Endodermal cell (in vitro differentiated cells): ENCODE results near the gene PTPRU. TPM values are rescaled to one million over a fixed set of nuclear protein-coding genes. Genes with fewer than 3 reads are reported as not detected.

ENCODE experiments used
- DNase-seq: peaks from one replicate; pipeline ENCODE4 v3.0.0-alpha.2; 2017
- H3K27ac ChIP-seq: 2 replicates; pipeline ENCODE4 v1.5.1; 2013; ENCODE audit warnings: mild to moderate bottlenecking, low read depth, low read length, moderate library complexity
- H3K27me3 ChIP-seq: 2 replicates; pipeline ENCODE4 v1.6.1; 2013; ENCODE audit warnings: mild to moderate bottlenecking, low read length, moderate library complexity; ENCODE audit not compliant: insufficient read depth, control insufficient read depth, poor library complexity, severe bottlenecking
- H3K36me3 ChIP-seq: 2 replicates; pipeline ENCODE4 v1.7.0; 2013; ENCODE audit warnings: mild to moderate bottlenecking, low read length, moderate library complexity; ENCODE audit not compliant: control insufficient read depth, insufficient read depth
- H3K4me1 ChIP-seq: one replicate; pipeline ENCODE4 v1.7.0; 2013; ENCODE audit warnings: low read length; ENCODE audit not compliant: control insufficient read depth, insufficient read depth
- H3K4me3 ChIP-seq: 2 replicates; pipeline ENCODE4 v1.5.1; 2013; ENCODE audit warnings: mild to moderate bottlenecking, low read length, moderate library complexity
- H3K9ac ChIP-seq: 2 replicates; pipeline ENCODE4 v1.6.1; 2013; ENCODE audit warnings: mild to moderate bottlenecking, low read length, moderate library complexity; ENCODE audit not compliant: poor library complexity, severe bottlenecking; ENCODE audit errors: extremely low read depth
- H3K9me3 ChIP-seq: 2 replicates; pipeline ENCODE4 v1.6.1; 2013; ENCODE audit warnings: mild to moderate bottlenecking, low read length, moderate library complexity; ENCODE audit not compliant: control insufficient read depth
- H3K27ac Mint-ChIP-seq: 2 replicates; pipeline ENCODE4 v1.8.0; 2020; ENCODE audit warnings: mixed read lengths
- H3K27me3 Mint-ChIP-seq: 2 replicates; pipeline ENCODE4 v1.8.0; 2021; ENCODE audit warnings: mild to moderate bottlenecking, mixed read lengths; ENCODE audit not compliant: insufficient read depth
- H3K36me3 Mint-ChIP-seq: 2 replicates; pipeline ENCODE4 v1.8.0; 2020; ENCODE audit warnings: low read depth, mixed read lengths
- H3K4me1 Mint-ChIP-seq: 2 replicates; pipeline ENCODE4 v1.8.0; 2020; ENCODE audit warnings: mixed read lengths
- H3K4me3 Mint-ChIP-seq: 2 replicates; pipeline ENCODE4 v1.8.0; 2020; ENCODE audit warnings: mild to moderate bottlenecking, moderate library complexity, mixed read lengths
- H3K9me3 Mint-ChIP-seq: 2 replicates; pipeline ENCODE4 v1.8.0; 2020; ENCODE audit warnings: mild to moderate bottlenecking, mixed read lengths
- WGBS, 2 experiments: methylation state at CpG; one replicate each; pipeline versions ENCODE4 v1.1.5 to v1.1.7; 2013; ENCODE audit warnings: missing lambda C conversion rate in 2 of 2, mixed read lengths in 1 of 2; ENCODE audit not compliant: insufficient coverage in 1 of 2, insufficient read length in 1 of 2; 5-methylcytosine and 5-hydroxymethylcytosine counted together
- total RNA-seq, 2 donors: library from RNA; stranded (reverse); fragmentation: NEBNext Ultra II Directional in 1 of 2; extraction: Animal tissue kit (Norgen Biotek cat#: 25700) in 1 of 2; gene quantifications; 2 replicates in 1 of 2; 3 replicates in 1 of 2; pipeline ENCODE4 v1.2.1, GENCODE V29; 2021
- TF ChIP-seq, protein P1 (sequence below): fragments of 200-600 bp; sonication (generic); conservative IDR thresholded peaks from 2 replicates; pipeline ENCODE4 v1.5.0; 2021; ENCODE audit warnings: antibody characterized with exemption, mild to moderate bottlenecking

The PTPRU gene
- total RNA-seq, 2 donors from 2014 or later, result 49.8 to 73.1 TPM

DNA sequence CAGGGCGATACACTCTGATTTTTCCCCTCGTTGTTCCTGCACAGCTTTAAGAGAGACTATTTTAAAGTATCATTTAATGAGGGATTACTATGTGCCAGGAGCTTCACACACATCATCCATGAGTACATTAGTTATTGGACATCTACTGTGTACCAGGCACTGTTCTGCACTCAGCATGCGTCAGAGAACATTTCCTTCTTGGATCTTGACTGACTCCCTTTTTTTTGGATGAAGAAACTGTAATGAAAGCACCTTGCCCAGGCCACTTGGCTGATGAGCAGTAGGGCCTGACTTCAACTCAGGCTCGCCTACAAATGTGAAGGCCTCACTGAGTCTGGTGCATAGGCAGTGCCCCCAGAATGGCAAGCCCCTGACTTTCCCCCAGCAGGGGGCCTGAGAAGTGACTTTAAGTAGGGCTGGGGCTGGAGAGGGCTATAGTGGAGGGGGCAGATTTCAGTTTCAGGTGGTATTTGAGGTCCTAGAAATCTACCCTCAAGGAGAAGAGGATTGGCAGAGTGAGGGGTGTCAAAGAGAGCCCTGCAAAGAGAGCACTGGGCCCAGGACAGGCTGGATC lies 50.0 kb downstream of the PTPRU start:
- 88 to 95% methylated on average over 2 to 4 of the region's 4 CpGs for WGBS, 2 experiments
- Mint-ChIP-seq H3K27ac (no peak overlapping the region), H3K4me1 (peaks cover 22% of the 10 kb centered on the region), H3K27me3 (no peaks in the 10 kb centered on the region), H3K4me3 (no peak overlapping the region), H3K9me3 (no peaks in the 10 kb centered on the region), H3K36me3 (peaks cover 9% of the 10 kb centered on the region)
- H3K27me3 ChIP-seq, result no peaks in the 10 kb centered on the region
- TF ChIP-seq, protein P1, sequence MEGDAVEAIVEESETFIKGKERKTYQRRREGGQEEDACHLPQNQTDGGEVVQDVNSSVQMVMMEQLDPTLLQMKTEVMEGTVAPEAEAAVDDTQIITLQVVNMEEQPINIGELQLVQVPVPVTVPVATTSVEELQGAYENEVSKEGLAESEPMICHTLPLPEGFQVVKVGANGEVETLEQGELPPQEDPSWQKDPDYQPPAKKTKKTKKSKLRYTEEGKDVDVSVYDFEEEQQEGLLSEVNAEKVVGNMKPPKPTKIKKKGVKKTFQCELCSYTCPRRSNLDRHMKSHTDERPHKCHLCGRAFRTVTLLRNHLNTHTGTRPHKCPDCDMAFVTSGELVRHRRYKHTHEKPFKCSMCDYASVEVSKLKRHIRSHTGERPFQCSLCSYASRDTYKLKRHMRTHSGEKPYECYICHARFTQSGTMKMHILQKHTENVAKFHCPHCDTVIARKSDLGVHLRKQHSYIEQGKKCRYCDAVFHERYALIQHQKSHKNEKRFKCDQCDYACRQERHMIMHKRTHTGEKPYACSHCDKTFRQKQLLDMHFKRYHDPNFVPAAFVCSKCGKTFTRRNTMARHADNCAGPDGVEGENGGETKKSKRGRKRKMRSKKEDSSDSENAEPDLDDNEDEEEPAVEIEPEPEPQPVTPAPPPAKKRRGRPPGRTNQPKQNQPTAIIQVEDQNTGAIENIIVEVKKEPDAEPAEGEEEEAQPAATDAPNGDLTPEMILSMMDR, result no peak
- no peak overlapping the region for H3K9ac ChIP-seq
- H3K27ac ChIP-seq, result no peak overlapping the region
- H3K9me3 ChIP-seq, result no peaks in the 10 kb centered on the region
- H3K4me3 ChIP-seq, result no peak overlapping the region
- H3K4me1 ChIP-seq, result peaks cover 6% of the 10 kb centered on the region
- DNase-seq, result no peak
- H3K36me3 ChIP-seq, result no peaks in the 10 kb centered on the region

DNA sequence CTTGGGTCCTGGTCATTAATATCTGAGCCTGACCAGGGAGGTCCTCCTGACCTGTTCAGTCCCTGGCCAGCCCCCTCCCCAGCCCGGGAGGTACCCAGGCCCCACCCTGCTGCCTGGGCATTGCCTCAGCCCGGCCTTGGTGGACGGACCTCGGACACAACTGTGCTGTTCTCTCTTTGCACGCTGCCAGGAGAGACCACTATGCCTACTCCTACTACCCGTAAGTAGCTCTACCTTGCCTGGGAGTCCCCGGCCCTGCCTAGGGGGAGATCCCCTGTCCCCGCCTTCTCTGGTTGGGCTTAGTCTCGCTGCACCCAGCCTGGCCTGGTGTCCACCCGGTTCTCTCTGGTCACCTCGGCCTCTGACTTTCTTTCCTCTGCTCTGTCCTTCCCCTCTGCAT lies 53.2 kb downstream of the PTPRU start:
- Mint-ChIP-seq H3K9me3 (no peaks in the 10 kb centered on the region), H3K36me3 (peaks cover 28% of the 10 kb centered on the region), H3K27me3 (no peaks in the 10 kb centered on the region), H3K4me1 (peaks cover under 1% of the 10 kb centered on the region), H3K27ac (no peak overlapping the region), H3K4me3 (no peak overlapping the region)
- H3K4me1 ChIP-seq, result no peaks in the 10 kb centered on the region
- H3K27me3 ChIP-seq, result no peaks in the 10 kb centered on the region
- H3K4me3 ChIP-seq, result no peak overlapping the region
- no peak for DNase-seq
- H3K9me3 ChIP-seq, result no peaks in the 10 kb centered on the region
- no peaks in the 10 kb centered on the region for H3K36me3 ChIP-seq
- TF ChIP-seq, protein P1, result no peak
- WGBS, 2 experiments, result 92 to 99% methylated on average over 11 of the region's 11 CpGs
- no peak overlapping the region for H3K9ac ChIP-seq
- H3K27ac ChIP-seq, result no peak overlapping the region

DNA sequence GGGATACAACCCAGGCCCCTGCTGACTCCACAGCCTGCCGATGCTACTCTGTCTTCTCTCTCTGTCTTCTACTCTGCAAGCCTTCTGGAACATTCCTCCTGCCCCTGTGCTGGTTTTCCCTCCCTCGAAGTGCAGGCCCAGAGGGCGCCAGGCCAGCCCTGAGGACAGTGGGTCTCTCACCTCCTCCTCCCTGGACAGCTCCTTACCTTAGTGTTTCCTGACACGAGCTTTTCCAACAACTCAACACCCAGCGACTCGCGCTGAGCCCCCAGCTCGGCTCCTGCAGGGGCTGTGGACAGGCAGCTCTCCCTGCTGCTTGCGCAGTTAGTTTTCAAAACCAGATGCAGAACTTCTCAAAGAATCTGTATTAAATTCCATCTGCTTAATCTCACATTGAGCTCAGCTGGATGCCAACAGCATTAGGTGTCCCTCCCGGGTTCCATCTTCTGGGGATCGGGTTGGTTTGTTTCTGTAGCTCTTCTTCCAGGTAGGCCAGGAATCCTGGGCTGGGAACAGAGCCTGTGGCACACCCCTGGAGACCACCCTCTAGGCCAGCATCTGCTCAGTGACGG lies 54.2 kb downstream of the PTPRU start:
- Histone ChIP-seq H3K27me3 (no peaks in the 10 kb centered on the region), H3K36me3 (no peaks in the 10 kb centered on the region), H3K9ac (no peak overlapping the region), H3K9me3 (no peaks in the 10 kb centered on the region), H3K27ac (no peak overlapping the region), H3K4me1 (no peaks in the 10 kb centered on the region), H3K4me3 (no peak overlapping the region)
- Mint-ChIP-seq H3K27me3 (no peaks in the 10 kb centered on the region), H3K4me1 (no peaks in the 10 kb centered on the region), H3K27ac (peak overlapping the region; percentile 8), H3K9me3 (no peaks in the 10 kb centered on the region), H3K4me3 (no peak overlapping the region), H3K36me3 (peaks cover 35% of the 10 kb centered on the region)
- peak; percentile 39 for DNase-seq
- TF ChIP-seq, protein P1, result no peak
- 88 to 94% methylated on average over 10 to 12 of the region's 12 CpGs for WGBS, 2 experiments
